ENCODE measurements around the gene SAE1.

- TF ChIP-seq POLR2AphosphoS5 (IDR thresholded peaks at IDR 0.05; ENCODE audit: borderline replicate concordance, low read depth, low read length) (no peak), EZH2 (IDR thresholded peaks at IDR 0.05) (no peak), FOXP2 (optimal IDR thresholded peaks at IDR 0.05; ENCODE audit: control extremely low read depth, extremely low read length, insufficient read depth) (no peak)
These were observed 122.8 kb downstream of the SAE1 start for GRCh38 chr19:47253467-47253881.
